BE2C (cell line): ENCODE measurements around the gene CCDC134.
A peak's percentile ranks its signal among the peaks of the same experiment; 100 is the strongest.
"Not testable (repeated sequence)": the region's sequence is repeated elsewhere in the genome, so short reads cannot be mapped to it uniquely, and the experiment has no call there.

ENCODE experiments used
- DNase-seq: peaks from one replicate; pipeline ENCODE4 v3.0.0-alpha.2; 2020
- H3K27me3 ChIP-seq: fragments of 250-450 bp; sonication (Bioruptor Pico); 2 replicates; pipeline ENCODE4 v1.5.1; 2020; ENCODE audit warnings: mild to moderate bottlenecking
- H3K36me3 ChIP-seq: fragments of 250-450 bp; sonication (Bioruptor Pico); 2 replicates; pipeline ENCODE4 v1.5.1; 2020; ENCODE audit warnings: mild to moderate bottlenecking
- H3K4me1 ChIP-seq: fragments of 250-450 bp; sonication (Bioruptor Pico); 2 replicates; pipeline ENCODE4 v1.5.1; 2020
- H3K4me3 ChIP-seq: 2 replicates; pipeline ENCODE4 v1.5.1; 2011; ENCODE audit warnings: low read depth, low read length
- H3K9me3 ChIP-seq: fragments of 250-450 bp; sonication (Bioruptor Pico); 2 replicates; pipeline ENCODE4 v1.5.1; 2020
- CTCF ChIP-seq: IDR thresholded peaks from 2 replicates; pipeline ENCODE4 v1.5.1; 2012; ENCODE audit warnings: mild to moderate bottlenecking, low read depth, low read length

The CCDC134 gene

DNA sequence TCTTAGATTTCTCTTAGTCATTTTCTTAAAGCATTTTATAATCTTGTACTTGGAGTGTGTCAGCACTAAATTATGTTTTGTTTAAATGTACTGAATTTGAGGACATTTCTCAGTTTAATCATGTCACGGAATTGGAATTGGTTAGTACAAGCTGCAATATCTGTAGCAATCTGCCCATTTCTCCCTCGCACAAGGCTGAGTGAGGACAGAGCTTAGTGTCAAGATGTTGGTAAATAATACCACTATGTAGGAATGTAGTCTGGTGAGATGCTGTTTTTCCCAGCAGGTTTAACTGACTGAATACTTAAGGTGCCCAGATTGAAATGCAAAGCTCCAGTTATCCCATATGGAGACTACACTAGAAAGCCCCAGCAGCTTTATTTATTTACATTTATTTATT lies 63.0 kb downstream of the CCDC134 start:
- Histone ChIP-seq H3K27me3 (no peaks in the 10 kb centered on the region), H3K36me3 (peaks cover 39% of the 10 kb centered on the region), H3K4me3 (no peak overlapping the region), H3K9me3 (no peaks in the 10 kb centered on the region), H3K4me1 (0 out of 2 replicates have a peak, but pooled peaks cover 3% of the 10 kb centered on the region)
- no peak for DNase-seq
- no peak for TF ChIP-seq CTCF

DNA sequence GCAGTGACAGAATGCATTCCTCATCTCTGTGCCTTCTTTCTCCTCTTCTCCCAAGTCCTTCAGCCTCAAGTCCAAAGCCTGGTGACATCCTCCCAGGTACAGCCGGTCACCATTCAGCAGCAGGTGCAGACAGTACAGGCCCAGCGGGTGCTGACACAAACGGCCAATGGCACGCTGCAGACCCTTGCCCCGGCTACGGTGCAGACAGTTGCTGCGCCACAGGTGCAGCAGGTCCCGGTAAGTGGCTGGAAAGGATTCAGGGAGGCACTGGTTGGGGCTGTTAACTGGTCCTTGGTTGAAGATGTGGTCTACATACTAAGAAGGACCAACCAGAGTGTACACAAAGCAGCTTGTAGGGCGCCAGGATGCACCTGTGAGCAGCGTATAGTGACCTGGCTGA lies 68.1 kb downstream of the CCDC134 start:
- H3K36me3 ChIP-seq = peaks cover 84% of the 10 kb centered on the region
- DNase-seq = no peak
- no peaks in the 10 kb centered on the region for H3K27me3 ChIP-seq
- TF ChIP-seq CTCF = no peak
- no peaks in the 10 kb centered on the region for H3K9me3 ChIP-seq
- H3K4me3 ChIP-seq = no peak overlapping the region
- H3K4me1 ChIP-seq = peaks cover 2% of the 10 kb centered on the region

DNA sequence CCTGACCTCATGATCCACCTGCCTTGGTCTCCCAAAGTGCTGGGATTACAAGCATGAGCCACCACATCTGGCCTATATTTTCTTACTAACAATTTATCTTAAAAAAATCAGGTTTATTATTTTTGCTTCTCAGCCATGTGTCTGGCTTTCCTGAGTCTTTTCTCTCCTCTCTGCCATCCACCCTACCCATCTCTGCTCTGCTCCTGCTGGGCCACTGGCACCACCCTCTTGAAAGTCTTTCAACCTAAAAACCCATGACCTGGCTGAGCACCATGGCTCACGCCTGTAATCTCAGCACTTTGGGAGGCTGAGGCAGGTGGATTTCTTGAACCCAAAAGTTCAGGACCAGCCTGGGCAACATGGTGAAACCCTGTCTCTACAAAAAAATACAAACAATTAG lies 69.6 kb downstream of the CCDC134 start:
- not testable (repeated sequence) for H3K4me1 ChIP-seq

DNA sequence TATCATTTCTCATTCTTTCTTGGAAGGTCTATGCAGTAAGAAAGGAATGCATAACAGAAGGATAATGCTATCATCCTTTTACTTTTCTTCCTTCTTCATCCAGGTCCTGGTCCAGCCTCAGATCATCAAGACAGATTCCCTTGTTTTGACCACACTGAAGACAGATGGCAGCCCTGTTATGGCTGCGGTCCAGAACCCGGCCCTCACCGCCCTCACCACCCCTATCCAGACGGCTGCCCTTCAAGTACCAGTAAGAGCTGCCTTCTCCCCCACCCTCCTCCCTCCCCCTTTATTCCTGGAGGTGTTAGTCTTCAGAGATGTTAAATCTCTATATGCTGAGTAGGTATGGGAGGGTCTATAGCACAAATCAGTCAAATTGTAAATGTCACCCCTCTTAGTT lies 70.3 kb downstream of the CCDC134 start:
- Histone ChIP-seq H3K36me3 (peaks cover 95% of the 10 kb centered on the region), H3K4me1 (peaks cover 14% of the 10 kb centered on the region), H3K27me3 (no peaks in the 10 kb centered on the region), H3K4me3 (no peak overlapping the region), H3K9me3 (no peaks in the 10 kb centered on the region)
- DNase-seq = no peak
- TF ChIP-seq CTCF = no peak

More for the DNA sequence above, 69.6 kb downstream of the CCDC134 start:
- H3K4me3 ChIP-seq, H3K27me3 ChIP-seq, H3K9me3 ChIP-seq, DNase-seq: not testable (repeated sequence)
- peaks cover 93% of the 10 kb centered on the region for H3K36me3 ChIP-seq

GRCh38 chr22:41873391-41873790 lies 72.9 kb downstream of the CCDC134 start:
- DNase-seq = no peak
- no peak for TF ChIP-seq CTCF
- peaks cover 93% of the 10 kb centered on the region for H3K36me3 ChIP-seq
- H3K4me3 ChIP-seq = no peak overlapping the region
- H3K4me1 ChIP-seq = peaks cover 21% of the 10 kb centered on the region
- H3K9me3 ChIP-seq = no peaks in the 10 kb centered on the region
- no peaks in the 10 kb centered on the region for H3K27me3 ChIP-seq

DNA sequence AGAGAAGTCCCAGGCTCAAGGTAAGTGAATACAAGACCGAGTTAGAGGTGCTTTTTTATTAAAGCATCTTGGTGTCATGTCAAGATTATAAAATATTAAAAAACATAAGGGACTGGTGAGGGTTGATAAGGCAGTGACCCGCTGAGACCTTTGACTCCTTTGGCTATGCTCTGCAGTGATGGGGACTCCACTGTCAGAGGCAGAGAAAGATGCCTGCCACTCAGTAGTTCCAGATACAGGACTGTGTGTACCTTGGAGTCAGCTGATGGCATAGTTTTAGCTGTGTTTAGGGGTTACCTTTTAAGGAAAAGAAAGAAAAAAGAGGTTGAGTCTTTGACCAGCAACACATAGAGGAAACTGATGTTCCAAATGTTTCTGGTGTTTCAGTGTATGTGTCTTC lies 73.6 kb downstream of the CCDC134 start:
- Histone ChIP-seq H3K36me3 (peaks cover 93% of the 10 kb centered on the region), H3K9me3 (no peaks in the 10 kb centered on the region), H3K4me3 (no peak overlapping the region), H3K27me3 (no peaks in the 10 kb centered on the region), H3K4me1 (peaks cover 21% of the 10 kb centered on the region)
- no peak for DNase-seq
- TF ChIP-seq CTCF = no peak

DNA sequence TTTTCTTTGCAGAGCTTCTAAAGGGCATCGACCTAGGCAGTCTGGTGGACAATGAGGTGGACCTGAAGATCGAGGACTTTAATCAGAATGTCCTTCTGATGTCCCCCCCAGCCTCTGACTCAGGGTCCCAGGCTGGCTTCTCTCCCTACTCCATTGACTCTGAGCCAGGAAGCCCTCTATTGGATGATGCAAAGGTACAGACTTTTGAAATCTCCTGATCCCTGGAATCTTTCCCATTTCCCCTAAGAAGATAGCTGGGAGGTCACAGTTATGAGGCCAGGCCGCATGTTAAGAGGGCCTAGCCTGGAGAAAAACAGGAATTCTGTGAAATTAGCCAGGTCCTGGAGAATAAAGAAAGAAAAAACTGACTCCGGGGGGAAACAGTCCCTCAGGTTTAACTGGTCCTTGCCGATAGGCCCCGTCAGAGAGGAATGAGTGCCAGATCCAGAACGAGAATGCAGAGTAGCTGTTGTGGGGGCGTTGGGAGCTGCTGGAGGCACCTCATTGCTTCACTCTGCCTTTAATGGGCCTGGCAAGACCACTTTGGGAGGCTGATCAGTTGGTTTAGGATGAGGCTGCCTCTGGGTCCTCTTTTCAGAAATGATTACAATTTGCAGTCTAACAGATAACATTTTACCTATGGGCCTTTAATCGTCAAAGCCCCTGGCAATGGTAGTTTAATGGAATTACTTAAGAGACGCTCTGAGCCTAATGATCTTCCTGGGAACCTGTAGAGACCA lies 75.2 kb downstream of the CCDC134 start:
- peaks cover 92% of the 10 kb centered on the region for H3K36me3 ChIP-seq
- no peaks in the 10 kb centered on the region for H3K9me3 ChIP-seq
- no peak for TF ChIP-seq CTCF
- DNase-seq = peak; percentile 45
- H3K4me1 ChIP-seq = peaks cover 21% of the 10 kb centered on the region
- no peaks in the 10 kb centered on the region for H3K27me3 ChIP-seq
- no peak overlapping the region for H3K4me3 ChIP-seq
